ENCODE data around the gene MYCBP2.
"Not testable (repeated sequence)": the region's sequence is repeated elsewhere in the genome, so short reads cannot be mapped to it uniquely, and the experiment has no call there.

The MYCBP2 gene

GRCh38 chr13:77289851-77290250 lies 37.0 kb downstream of the MYCBP2 start:
- no peak for DNase-seq

DNA sequence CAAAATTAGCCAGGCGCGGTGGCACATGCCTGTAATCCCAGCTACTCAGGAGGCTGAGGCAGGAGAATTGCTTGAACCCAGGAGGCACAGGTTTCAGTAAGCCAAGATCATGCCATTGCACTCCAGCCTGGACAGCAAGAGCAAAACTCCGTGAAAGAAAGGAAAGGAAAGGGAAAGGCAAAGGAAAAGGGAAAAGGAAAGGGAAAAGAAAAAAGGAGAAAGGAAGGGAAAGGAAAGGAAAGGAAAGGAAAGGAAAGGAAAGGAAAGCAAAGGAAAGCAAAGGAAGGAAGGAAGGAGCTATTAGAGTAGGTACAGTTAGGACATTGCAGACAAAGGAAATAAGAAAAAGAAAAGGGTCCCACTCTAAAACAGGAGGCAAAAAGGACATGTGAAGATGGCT lies 41.3 kb downstream of the MYCBP2 start:
- not testable (repeated sequence) for DNase-seq

- no peak for DNase-seq
Observed at GRCh38 chr13:77285098-77285497, 41.8 kb downstream of the MYCBP2 start.

GRCh38 chr13:77274126-77274525 lies 52.8 kb downstream of the MYCBP2 start:
- no peak for DNase-seq

GRCh38 chr13:77269141-77269540 lies 57.8 kb downstream of the MYCBP2 start:
- no peak for DNase-seq

- no peak for DNase-seq
Observed at GRCh38 chr13:77267362-77267761, 59.5 kb downstream of the MYCBP2 start.

DNA sequence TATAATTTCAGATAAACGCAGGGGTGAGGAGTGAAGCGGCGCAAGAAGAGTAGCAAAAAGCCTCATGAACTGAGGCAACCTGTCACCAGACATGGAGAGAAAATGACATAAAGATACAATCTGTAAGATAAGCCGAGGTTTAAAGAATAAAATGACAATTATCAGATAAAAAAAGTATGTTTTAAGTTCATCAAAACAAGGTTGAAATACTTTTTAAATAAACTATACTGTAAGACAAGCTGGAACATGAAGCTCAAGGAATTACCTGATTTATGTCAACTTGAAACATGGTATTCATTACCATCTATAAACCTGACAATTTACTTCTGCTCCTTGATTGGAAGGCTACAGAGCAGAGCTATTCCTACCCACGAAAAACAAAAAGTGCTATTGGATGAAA lies 61.6 kb downstream of the MYCBP2 start:
- no peak for DNase-seq

- no peak for DNase-seq
Observed at GRCh38 chr13:77262198-77262597, 64.7 kb downstream of the MYCBP2 start.

GRCh38 chr13:77250975-77251374 lies 75.9 kb downstream of the MYCBP2 start:
- DNase-seq, result no peak

DNA sequence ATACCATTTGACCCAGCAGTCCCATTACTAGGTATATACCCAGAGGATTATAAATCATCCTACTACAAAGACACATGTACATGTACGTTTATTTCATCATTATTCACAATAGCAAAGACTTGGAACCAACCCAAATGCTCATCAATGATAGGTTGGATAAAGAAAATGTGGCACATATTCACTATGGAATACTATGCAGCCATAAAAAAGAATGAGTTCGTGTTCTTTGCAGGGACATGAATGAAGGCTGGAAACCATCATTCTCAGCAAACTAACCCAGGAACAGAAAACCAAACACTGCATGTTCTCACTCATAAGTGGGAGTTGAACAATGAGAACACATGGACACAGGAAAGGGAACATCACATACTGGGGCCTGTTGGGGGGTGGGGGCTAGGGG lies 81.7 kb downstream of the MYCBP2 start:
- DNase-seq, result not testable (repeated sequence)

DNA sequence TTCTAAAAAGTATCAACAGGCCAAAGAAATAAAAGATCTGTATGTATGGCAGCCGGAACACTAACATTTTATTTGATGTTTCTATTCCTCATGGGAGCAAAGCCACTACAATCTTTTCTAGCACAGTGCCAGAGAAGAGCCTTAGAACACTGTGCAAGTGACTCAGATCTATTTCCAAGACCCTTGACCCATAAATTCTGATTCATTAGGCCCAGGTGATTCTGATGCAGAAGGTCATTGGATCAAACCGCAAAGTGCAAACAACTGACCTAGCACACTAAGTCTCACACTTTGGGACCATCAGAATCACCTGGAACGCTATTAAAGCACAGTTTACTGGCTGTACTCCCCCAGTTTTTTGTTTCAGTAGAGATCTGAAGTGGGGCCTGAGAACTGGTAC lies 87.6 kb downstream of the MYCBP2 start:
- no peak for DNase-seq

- no peak for DNase-seq
Observed at GRCh38 chr13:77235456-77236022, 91.4 kb downstream of the MYCBP2 start.

- no peak for DNase-seq
Observed at GRCh38 chr13:77233159-77233558, 93.7 kb downstream of the MYCBP2 start.

- DNase-seq, result no peak
Observed at GRCh38 chr13:77230560-77230959, 96.3 kb downstream of the MYCBP2 start.

DNA sequence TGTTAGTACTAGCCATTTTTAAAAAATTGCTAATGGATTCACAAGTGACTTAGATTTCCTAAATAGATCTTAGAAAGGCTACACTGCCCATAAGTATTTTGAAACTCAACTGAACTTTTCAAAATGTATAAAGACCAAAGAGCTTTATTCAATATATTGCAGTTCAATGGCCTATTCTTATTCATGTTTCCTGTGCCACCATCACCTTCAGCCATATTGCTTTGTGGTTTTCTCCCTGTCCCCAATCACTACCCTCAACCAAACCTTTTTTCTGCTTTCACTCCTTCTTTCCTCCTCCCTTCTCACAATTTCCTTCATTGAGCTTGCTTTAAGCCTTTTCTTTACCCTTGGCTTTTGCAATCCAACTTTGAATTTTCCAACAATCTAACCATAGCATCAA lies 100.9 kb downstream of the MYCBP2 start:
- DNase-seq, result no peak

- no peak for DNase-seq
Observed at GRCh38 chr13:77222909-77223308, 104.0 kb downstream of the MYCBP2 start.

- no peak for DNase-seq
Observed at GRCh38 chr13:77222000-77222690, 104.7 kb downstream of the MYCBP2 start.

GRCh38 chr13:77219401-77219800 lies 107.5 kb downstream of the MYCBP2 start:
- DNase-seq, result no peak

DNA sequence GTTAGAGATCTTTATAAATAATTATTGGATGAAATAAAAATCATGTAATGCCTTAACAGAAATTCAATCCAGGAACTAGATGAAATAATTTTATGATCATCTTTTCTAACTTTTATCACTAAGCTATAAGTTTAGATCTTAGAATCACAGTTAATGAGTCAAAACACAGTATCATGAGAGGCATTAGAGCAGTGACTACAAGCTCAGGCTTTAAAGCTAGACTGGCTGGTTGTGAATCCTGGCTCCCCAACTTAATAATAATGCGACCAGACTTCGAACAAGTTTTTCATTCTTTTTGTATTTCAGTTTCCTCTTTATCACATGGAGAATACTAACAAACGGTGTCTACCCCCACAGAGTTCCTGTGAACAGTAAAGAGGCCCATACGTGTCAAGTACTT lies 108.6 kb downstream of the MYCBP2 start:
- DNase-seq, result no peak

DNA sequence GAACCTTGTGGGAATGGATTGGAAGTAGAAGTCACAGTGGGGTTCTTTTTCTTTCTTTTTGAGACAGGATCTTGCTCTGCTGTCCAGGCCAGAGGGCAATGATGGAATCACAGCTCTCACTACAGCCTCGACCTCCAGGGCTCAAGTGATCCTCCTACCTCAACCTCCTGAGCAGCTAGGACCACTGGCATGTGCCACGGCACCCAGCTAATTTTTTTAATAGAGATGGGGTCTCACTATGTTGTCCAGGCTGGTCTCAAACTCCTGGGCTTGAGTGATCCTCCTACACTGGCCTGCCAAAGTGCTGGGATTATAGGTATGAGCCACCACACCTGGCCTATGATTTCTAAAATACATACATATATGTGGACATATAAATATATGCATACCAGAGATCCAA lies 111.4 kb downstream of the MYCBP2 start:
- no peak for DNase-seq

GRCh38 chr13:77213644-77214043 lies 113.2 kb downstream of the MYCBP2 start:
- DNase-seq, result no peak

- DNase-seq, result peak; percentile 17
Observed at GRCh38 chr13:77207943-77208342, 119.0 kb downstream of the MYCBP2 start.

DNA sequence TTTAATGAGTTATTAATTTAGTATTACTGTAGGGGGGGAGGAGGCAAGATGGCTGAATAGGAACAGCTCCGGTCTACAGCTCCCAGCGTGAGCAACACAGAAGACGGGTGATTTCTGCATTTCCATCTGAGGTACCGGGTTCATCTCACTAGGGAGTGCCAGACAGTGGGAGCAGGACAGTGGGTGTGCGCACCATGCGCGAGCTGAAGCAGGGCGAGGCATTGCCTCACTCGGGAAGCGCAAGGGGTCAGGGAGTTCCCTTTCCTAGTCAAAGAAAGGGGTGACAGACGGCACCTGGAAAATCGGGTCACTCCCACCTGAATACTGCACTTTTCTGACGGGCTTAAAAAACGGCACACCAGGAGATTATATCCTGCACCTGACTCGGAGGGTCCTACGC lies 127.9 kb downstream of the MYCBP2 start:
- not testable (repeated sequence) for DNase-seq

DNA sequence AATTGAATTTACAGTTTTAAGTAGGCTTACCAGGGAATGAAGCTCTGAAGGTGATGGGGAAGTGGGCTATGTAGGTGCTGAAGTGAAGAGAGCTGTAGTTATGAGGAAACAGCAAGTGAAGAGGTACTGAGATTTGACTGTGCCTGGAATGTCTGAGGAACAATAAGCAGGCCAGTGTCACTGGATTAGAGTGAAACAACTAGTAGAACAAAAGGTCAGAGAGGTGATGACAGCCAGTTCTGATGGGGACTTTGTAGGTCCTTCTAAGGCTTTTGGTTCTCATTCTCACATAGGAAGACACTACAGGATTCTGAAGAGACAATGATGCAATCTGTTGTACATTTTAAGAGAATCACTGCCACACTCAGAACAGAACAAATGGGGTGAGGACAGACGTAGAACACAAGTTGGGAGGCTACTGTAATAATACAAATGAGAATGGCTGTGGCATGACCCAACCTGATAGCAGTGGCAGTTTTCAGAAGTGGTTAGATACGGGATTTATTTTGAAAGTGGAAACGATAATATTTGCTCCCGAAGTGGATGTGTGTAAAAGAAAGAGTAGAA lies 130.8 kb downstream of the MYCBP2 start:
- no peak for DNase-seq
